GM12878 (cell line): ENCODE results near the gene DPPA4. TPM values are rescaled to one million over a fixed set of nuclear protein-coding genes. Genes with fewer than 3 reads are reported as not detected.

Experiments used
- ATAC-seq: fragments of 200-7000 bp; cut with Tn5 transposase; 3 replicates; pipeline ENCODE4 v1.9.1; 2020; ENCODE audit warnings: mild to moderate bottlenecking, moderate library complexity
- BruUV-seq: library from RNA; stranded (reverse); fragments of 400-500 nt; replicated peaks from 2 replicates; lab custom pipeline; 2021; lab: Mats Ljungman, UMichigan
- CTCF ChIA-PET: fragments of 300-600 bp; sonication (Branson Sonifier 250); formaldehyde crosslinking; extraction: SDS; loops from one replicate; lab custom pipeline; 2021; ENCODE audit warnings: inconsistent platforms; lab: Yijun Ruan, JAX
- POLR2A ChIA-PET: fragments of 350-600 bp; formaldehyde crosslinking; extraction: SDS; loops from one replicate; lab custom pipeline; 2021; ENCODE audit warnings: inconsistent platforms; lab: Charles Lee
- RAD21 ChIA-PET: fragments of 300-600 bp; sonication (Branson Sonifier 250); formaldehyde crosslinking; loops from one replicate; lab custom pipeline; 2023; ENCODE audit warnings: antibody characterized with exemption; ENCODE audit not compliant: unreplicated experiment; lab: Charles Lee
- SMC1A ChIA-PET: fragments of 300-600 bp; sonication (Branson Sonifier 250); formaldehyde crosslinking; loops from one replicate; lab custom pipeline; 2023; ENCODE audit not compliant: unreplicated experiment, uncharacterized antibody; lab: Charles Lee
- DNase-seq: peaks from one replicate; pipeline ENCODE4 v3.0.0-alpha.2; 2011; ENCODE audit warnings: low read depth, low spot score
- FAIRE-seq: peaks from 3 replicates; lab custom pipeline; 2011; peaks lifted over from hg19 to GRCh38; lab: Jason Lieb, UNC
- H2AFZ ChIP-seq: 2 replicates; pipeline ENCODE4 v1.6.0; 2011; ENCODE audit warnings: low read depth, low read length, control low read depth; ENCODE audit not compliant: control insufficient read depth
- H3K27ac ChIP-seq: 2 replicates; pipeline ENCODE4 v1.5.1; 2011; ENCODE audit warnings: control low read depth; ENCODE audit not compliant: control insufficient read depth, insufficient read depth
- H3K27me3 ChIP-seq, 2 experiments: replicated peaks in 1 of 2; 2 replicates each; pipeline versions ENCODE4 v1.6.0 to v1.6.1; 2011; ENCODE audit warnings: low read length in 1 of 2; ENCODE audit not compliant: control insufficient read depth in 2 of 2, insufficient read depth in 2 of 2
- H3K36me3 ChIP-seq, 2 experiments: 2 replicates each; pipeline ENCODE4 v1.5.1; 2011; ENCODE audit warnings: low read length in 1 of 2; ENCODE audit not compliant: control insufficient read depth in 2 of 2, insufficient read depth in 2 of 2
- H3K4me1 ChIP-seq: 2 replicates; pipeline ENCODE4 v1.6.1; 2011; ENCODE audit warnings: mild to moderate bottlenecking, low read length, moderate library complexity, mixed read lengths; ENCODE audit not compliant: control insufficient read depth, insufficient read depth
- H3K4me2 ChIP-seq: 2 replicates; pipeline ENCODE4 v1.6.0; 2011; ENCODE audit warnings: control low read depth; ENCODE audit not compliant: control insufficient read depth, insufficient read depth
- H3K4me3 ChIP-seq: fragments of 200-600 bp; sonication (generic); 2 replicates; pipeline ENCODE4 v1.5.1; 2016
- H3K79me2 ChIP-seq: 2 replicates; pipeline ENCODE4 v1.6.0; 2011; ENCODE audit warnings: low read length; ENCODE audit not compliant: control insufficient read depth, insufficient read depth
- H3K9ac ChIP-seq: 2 replicates; pipeline ENCODE4 v1.8.0; 2011; ENCODE audit warnings: low read length, control low read depth, mixed read lengths; ENCODE audit not compliant: control insufficient read depth, insufficient read depth
- H3K9me3 ChIP-seq: replicated peaks from 3 replicates; pipeline ENCODE4 v1.5.1; 2011; ENCODE audit warnings: mild to moderate bottlenecking, low read length; ENCODE audit not compliant: control insufficient read depth, insufficient read depth
- H4K20me1 ChIP-seq: 2 replicates; pipeline ENCODE4 v1.6.0; 2011; ENCODE audit not compliant: control insufficient read depth, insufficient read depth
- ASH2L ChIP-seq: fragments of 300-600, 200-600 bp; sonication (generic); IDR thresholded peaks from 2 replicates; pipeline ENCODE4 v1.6.1; 2017; ENCODE audit warnings: low read depth, mild to moderate bottlenecking, borderline replicate concordance
- GATAD2B ChIP-seq: fragments of 450-650 bp; conservative IDR thresholded peaks from 2 replicates; pipeline ENCODE4 v1.6.1; 2017; ENCODE audit warnings: low read depth, mild to moderate bottlenecking, moderate library complexity
- MLLT1 ChIP-seq: fragments of 450-650 bp; IDR thresholded peaks from 2 replicates; pipeline ENCODE4 v1.6.1; 2016; ENCODE audit warnings: mild to moderate bottlenecking
- PBX3 ChIP-seq: IDR thresholded peaks from 2 replicates; pipeline ENCODE4 v1.6.1; 2011; ENCODE audit warnings: mild to moderate bottlenecking, low read depth, low read length, moderate library complexity; ENCODE audit not compliant: insufficient replicate concordance
- PRDM15 ChIP-seq: fragments of 450-650 bp; formaldehyde crosslinking; IDR thresholded peaks from 2 replicates; pipeline ENCODE4 v1.4.0; 2020; ENCODE audit warnings: mild to moderate bottlenecking, moderate library complexity
- ZBTB4 ChIP-seq: fragments of 450-650 bp; formaldehyde crosslinking; IDR thresholded peaks from 2 replicates; pipeline ENCODE4 v1.4.0; 2022; ENCODE audit warnings: mild to moderate bottlenecking, moderate library complexity
- WGBS: methylation state at CpG from one replicate; pipeline ENCODE4 v1.1.6; 2016; ENCODE audit warnings: low lambda C conversion rate; ENCODE audit not compliant: insufficient replicate concordance, insufficient coverage; ENCODE audit errors: missing lambda C conversion rate; 5-methylcytosine and 5-hydroxymethylcytosine counted together
- in situ Hi-C: fragments of 300-500 bp; cut with MboI; formaldehyde crosslinking; loops from 9 replicates; pipeline ENCODE4 v1.14.3; 2018; ENCODE audit warnings: mixed read lengths
- intact Hi-C: fragments of 100-400 bp; cut with micrococcal nuclease; formaldehyde crosslinking; loops from one replicate; pipeline ENCODE4 v1.14.2; 2022; ENCODE audit not compliant: unreplicated experiment
- polyA plus RNA-seq, 11 experiments: library from polyadenylated mRNA; depleted of rRNA in 4 of 11; unstranded in 6 of 11; stranded (reverse) in 5 of 11; fragments of >200 nt; fragmentation: Nextera tagmentation in 4 of 11; fragmentation: Illumina TruSeq in 1 of 11; extraction: Ambion mirVana in 4 of 11; extraction: Trizol in 1 of 11; gene quantifications; 1 replicate in 1 of 11; 2 replicates in 10 of 11; pipeline versions ENCODE4 v1.2.1 to v1.2.3, GENCODE V29; 2011 to 2016; ENCODE audit warnings: inconsistent platforms in 2 of 11, missing spikeins in 2 of 11, low read depth in 1 of 11
- total RNA-seq, 4 experiments: library from RNA; depleted of rRNA in 3 of 4; stranded (reverse); fragments of >200 nt in 3 of 4; fragmentation: Illumina TruSeq in 1 of 4; extraction: Trizol in 1 of 4; gene quantifications; 2 replicates each; pipeline versions ENCODE4 v1.2.1 to v1.2.3, GENCODE V29; 2013 to 2021

The DPPA4 gene
- total and polyA plus RNA-seq, 10 of the 15 experiments (the other 5 are each of a cell fraction or from before 2014, with no cell fraction given), result 0.01 to 0.90 (median 0.44) TPM; not detected in 5

DNA sequence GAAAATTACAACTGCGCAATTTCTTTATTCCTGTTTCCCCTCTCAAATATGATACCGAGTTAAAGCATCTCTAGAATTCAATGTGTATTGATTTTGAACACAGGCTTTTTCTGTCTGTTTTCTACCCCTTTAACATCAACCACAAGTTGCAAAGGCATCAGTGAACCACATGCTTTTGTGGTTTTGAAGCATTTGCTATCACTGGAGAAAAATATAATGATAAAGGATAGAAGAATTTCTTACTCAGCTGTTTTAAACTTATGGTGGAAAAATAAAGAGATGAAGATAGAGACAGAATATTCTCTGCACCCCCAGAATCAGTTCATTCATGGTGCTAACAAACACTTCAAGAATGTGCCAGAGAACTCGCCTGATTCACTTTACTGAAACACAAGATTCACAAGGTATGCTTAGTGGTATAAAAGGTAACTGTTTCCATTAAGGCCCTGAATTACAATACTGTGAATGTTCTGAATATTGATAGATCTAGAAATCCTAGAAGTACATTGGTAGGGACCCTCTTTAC, 9.5 kb upstream of the DPPA4 start:
- ChIA-PET SMC1A (no interaction called here), CTCF (no interaction called here)
- Histone ChIP-seq H3K27ac (no peak overlapping the region), H3K36me3 (no peaks in the 10 kb centered on the region), H3K4me2 (no peak overlapping the region), H3K27me3 (no peaks in the 10 kb centered on the region), H3K4me3 (no peak overlapping the region), H3K4me1 (no peaks in the 10 kb centered on the region)
- intact Hi-C loops, result no loop called here
- BruUV-seq, result no TSS peak
- no peak for TF ChIP-seq ASH2L
- no peak for TF ChIP-seq ZBTB4 (CRISPR knock-in tag)
- TF ChIP-seq PBX3, result no peak
- TF ChIP-seq GATAD2B, result no peak
- TF ChIP-seq PRDM15 (CRISPR knock-in tag), result no peak
- no peak for TF ChIP-seq MLLT1
- TF ChIP-seq, all 136 proteins: peak for 0
- ATAC-seq (no peak), DNase-seq (no peak), FAIRE-seq (no peak)
- Histone ChIP-seq H4K20me1 (no peaks in the 10 kb centered on the region), H2AFZ (no peak overlapping the region), H3K79me2 (no peaks in the 10 kb centered on the region), H3K9me3 (no peaks in the 10 kb centered on the region), H3K9ac (no peak overlapping the region)
- WGBS, result 34% methylated on average over 3 of the region's 3 CpGs
- ChIA-PET RAD21 (no interaction called here), POLR2A (no interaction called here)
- in situ Hi-C loops, result no loop called here
